IPS-18c (cell line): ENCODE results near the gene RPL29.
A peak's percentile ranks its signal among the peaks of the same experiment; 100 is the strongest.

ENCODE experiments used
- H3K4me3 ChIP-seq: 2 replicates; pipeline ENCODE4 v1.7.0; 2013; ENCODE audit warnings: low read depth, mild to moderate bottlenecking, low read length, moderate library complexity; ENCODE audit not compliant: insufficient read depth
- H3K9me3 ChIP-seq: one replicate; pipeline ENCODE4 v1.6.1; 2013; ENCODE audit warnings: mild to moderate bottlenecking, low read length, moderate library complexity; ENCODE audit not compliant: control insufficient read depth, insufficient read depth

Gene RPL29

DNA sequence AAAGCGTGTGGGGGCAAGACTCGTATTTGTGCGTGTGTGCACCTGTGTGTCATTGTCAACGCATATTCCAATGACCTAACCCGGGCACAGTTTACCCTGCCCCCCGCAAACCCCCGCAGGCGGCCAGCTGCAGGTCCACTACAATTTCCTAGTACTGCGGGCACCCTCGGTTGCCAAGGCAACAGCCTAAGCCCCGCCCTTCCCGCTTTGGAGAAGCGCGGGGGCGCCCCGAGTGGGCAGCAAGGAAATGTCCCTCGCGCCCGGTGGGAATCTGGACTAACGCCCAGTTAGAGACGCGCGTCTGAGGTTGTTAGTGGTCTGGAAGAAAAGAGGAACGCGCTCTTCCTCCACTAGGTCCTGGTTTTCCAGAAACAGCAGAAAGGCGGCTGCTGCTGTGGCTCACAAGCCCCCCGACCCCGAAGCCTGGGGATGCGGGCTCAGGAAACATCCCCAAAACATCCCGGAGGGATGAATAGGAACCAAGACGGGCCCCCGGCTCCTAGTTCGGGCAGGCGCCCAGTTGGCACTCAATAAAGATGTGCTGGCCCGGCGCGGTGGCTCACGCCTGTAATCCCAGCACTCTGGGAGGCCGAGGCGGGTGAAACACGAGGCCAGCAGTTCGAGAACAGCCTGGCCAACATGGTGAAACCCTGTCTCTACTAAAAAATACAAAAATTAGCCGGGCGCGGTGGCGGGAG, 19.7 kb downstream of the RPL29 start:
- peak overlapping the region; percentile 67; the same call in 1 of the 2 replicates for H3K4me3 ChIP-seq
- H3K9me3 ChIP-seq: no peaks in the 10 kb centered on the region

DNA sequence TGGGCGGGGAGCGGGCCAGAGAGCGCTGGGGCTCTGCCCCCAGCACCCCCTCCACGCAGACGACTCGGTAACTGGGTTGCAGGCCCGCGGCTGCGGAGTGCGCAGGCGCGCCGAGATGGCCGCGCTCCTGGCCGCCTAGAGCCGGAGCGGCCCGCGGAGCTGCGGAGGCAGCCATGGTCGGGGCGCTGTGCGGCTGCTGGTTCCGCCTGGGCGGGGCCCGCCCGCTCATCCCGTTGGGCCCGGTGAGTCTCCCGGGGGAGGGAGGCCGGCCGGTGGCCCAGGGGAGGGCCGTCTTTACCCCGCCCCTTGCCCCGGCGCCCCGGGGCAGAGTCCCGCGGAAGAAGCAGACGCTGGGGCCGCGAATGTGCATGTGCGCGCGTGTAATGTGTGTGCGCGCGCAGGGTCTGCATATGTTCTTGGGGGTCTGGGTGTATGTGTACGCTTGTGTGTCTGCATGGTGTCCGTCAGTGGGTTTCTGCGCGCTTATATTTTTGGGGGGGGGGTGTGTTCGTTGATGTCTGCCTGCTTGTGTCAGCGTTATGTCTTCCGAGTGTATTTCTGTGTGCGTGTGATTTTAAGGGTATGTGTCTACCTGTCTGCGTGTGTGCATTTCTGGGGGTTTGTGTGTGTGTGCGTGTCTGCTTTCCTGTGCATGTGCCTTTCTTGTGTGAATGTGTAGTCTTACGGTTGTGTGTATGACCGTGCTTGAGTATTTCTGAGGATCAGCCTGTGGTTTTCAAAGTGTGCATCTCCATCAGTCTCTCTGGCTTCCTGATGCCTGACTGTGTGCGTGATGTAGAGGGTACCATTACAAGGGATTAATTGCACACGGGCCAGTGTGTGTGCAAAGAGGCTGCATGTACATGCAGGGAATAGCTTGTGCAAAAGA, 20.5 kb downstream of the RPL29 start, which contains the start of gene ABHD14A:
Gene ABHD14A (plus strand): TSS at position 102 of the 889 bp plus-strand sequence. CDS start 72 bp downstream, at position 174.
- H3K4me3 ChIP-seq: peak within 1 kb of the TSS; percentile 67
- H3K9me3 ChIP-seq: no peaks in the 10 kb centered on the region

DNA sequence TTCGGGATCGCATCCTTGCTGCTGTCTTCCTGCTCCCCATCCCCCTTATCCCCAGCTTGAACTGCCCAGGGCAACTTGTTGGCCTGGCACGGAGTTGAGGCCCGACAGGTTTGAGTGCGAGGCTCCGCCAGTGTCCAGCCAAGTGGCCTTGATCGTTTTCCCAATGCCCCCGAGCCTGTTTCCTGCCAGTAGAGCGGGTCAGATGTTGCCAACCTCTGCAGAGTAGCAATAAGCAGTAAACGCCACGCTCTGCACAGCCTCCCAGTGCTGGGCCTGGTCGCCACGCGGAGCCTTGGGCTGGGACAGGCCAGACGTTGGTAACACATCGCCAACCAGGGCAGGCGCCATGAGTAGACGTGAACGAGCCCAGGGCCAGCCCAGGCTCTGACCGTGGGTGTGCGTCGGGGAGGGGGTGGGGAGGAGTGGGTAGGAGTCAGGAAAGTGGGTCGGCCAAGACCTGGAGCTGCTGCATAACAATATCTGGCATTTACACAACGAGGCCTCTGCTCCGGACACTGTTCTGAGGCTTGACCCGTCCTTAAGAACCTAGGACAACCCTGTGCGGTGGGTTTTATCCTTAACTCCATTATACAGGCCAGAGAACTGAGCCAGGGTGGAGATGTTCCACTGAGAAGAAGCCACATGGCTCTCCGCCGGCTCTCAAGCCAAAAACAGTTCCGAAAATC, 21.3 kb downstream of the RPL29 start:
- Histone ChIP-seq H3K4me3 (peak overlapping the region; percentile 67), H3K9me3 (no peaks in the 10 kb centered on the region)

DNA sequence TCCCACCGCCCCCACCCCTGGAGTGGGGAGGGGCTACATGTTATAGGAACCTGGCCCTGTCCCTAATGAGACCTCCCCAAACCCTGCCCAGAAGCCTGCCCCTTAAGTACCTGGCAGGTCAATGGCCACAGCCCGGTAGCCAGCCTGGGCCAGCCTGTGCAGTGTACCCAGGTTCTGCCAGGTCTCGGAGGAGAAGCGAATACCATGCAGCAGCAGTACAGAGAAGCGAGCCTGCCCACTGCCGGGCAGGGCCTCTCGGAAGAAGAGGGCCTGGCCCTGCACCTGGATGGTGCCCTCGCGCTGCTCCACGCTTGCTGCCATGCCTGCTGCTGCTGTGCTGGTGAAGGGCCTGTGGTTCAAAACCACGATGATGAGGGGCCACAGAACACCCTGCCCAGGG, 24.3 kb downstream of the RPL29 start:
- Histone ChIP-seq H3K4me3 (no peak overlapping the region), H3K9me3 (no peaks in the 10 kb centered on the region)

DNA sequence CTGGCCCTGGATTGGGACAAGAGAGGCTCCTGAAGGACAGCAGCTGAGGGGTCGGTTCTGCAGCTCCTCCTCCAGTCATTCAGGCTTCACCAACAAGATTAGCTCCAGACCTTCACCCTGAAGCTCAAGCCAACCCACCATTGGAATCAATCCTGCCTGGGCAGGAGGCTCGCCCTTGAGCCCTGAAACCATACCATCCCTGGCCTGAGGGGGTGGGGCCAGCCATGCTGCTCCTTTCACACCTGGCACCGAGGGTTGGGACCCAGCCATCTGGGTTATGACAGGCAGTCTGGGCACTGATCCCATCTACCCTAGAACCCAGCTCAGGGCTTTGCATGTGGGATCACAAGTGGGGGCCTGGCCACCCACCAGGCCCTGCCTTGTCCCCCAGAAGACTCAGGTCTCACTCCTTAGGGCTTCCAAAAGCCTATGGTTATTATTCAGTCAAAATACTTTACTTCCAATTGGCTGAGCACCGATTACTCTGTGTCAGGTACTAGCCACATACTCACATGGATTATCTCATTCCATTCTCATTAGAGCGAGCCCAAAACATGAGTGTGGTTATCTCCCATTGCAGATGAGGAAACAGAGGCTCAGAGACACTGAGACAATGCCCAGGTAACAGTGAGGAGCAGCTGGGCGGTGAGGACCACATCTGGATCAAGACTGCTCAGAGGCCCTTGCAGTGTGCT, 24.9 kb downstream of the RPL29 start:
- Histone ChIP-seq H3K9me3 (no peaks in the 10 kb centered on the region), H3K4me3 (no peak overlapping the region)

DNA sequence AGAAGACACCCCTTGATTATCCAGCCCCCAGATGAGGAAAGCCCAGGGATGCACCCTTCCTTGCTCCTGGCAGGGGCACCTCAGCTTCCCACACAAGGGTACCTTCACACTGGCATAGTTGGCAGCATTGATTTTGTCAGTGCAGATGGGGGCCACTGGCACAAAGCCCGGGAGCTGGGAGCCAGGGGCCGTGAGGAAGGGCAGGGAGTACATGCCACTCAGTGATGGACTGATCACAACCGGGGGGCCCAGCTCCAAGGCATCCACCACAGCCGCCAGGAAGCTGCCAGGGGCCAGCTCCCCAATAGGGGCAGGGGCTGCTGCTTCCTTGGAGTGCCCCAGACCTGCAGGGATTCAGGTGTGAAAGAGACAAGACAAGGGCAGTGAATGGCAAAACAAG, 25.9 kb downstream of the RPL29 start:
- Histone ChIP-seq H3K4me3 (no peak overlapping the region), H3K9me3 (no peaks in the 10 kb centered on the region)

DNA sequence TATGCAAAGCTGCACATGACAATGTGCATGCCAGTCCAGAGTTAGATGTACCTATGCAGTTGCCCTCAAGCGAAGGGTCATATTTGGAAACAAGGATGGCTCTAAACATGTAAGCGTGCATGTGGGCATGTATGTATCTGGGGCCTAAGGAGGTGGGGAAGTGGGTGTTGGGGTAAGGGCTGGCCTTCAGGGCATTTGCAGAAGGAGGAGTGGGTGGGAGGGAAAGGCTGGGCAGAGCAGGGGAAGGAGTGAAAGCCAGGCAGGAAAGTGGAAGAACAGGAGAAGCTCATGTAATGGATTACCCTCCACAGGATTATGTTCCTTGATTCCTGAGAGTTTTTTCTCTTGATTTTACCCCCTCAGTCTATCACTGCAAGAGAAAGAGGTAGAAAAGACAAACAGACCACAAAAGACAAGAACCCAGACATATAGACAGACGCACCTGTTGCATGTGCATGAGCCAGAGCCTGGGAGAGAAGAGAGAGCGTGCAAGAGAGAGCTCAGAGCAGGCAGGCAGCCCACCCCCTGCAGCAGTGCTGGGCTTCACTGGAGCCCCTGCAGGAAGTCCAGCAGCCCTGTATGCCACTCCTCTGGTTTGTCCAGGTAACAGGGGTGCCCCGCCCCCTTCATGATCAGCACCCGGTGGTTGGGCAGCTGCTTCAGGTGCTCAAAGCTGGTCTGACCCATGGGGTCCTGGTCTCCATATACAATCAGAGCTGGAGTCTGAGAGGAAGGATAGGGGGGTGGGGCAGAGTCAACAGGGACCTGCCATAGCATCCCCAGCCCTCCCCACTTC, 26.6 kb downstream of the RPL29 start:
- H3K9me3 ChIP-seq: no peaks in the 10 kb centered on the region
- 0 out of 2 replicates have a peak overlapping the region, but pooled peaks have one; percentile 76 for H3K4me3 ChIP-seq

DNA sequence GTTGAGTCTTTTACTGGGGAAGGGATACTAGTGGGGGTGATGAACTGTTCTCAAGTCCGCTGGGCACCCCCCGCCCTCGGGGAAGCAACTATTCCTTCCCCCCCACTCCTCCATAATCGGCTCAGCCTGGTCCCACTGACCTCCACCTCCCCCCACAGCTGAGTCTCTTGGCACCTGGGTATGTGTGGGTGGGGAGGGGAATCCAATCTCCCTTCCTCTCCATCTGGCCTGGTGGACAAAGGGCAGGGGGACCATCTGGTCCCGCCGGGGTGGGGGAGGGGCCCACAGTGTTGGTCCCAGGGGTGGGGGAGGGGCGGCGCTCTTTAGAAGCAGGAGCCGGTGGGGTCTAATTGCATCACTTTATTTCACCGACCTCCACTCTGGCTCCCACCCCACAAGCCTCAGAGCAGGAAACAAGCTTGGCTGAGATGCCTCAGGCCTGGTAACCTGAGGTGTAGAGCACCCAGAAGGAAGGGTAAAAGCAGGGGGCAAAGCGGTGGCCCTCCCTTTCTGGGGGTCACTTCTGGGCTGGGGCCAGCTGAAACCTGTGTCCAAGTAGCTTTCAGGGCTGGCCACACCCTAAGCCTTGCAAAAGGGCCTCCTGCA, 27.4 kb downstream of the RPL29 start:
- Histone ChIP-seq H3K9me3 (no peaks in the 10 kb centered on the region), H3K4me3 (peak overlapping the region; percentile 76)

DNA sequence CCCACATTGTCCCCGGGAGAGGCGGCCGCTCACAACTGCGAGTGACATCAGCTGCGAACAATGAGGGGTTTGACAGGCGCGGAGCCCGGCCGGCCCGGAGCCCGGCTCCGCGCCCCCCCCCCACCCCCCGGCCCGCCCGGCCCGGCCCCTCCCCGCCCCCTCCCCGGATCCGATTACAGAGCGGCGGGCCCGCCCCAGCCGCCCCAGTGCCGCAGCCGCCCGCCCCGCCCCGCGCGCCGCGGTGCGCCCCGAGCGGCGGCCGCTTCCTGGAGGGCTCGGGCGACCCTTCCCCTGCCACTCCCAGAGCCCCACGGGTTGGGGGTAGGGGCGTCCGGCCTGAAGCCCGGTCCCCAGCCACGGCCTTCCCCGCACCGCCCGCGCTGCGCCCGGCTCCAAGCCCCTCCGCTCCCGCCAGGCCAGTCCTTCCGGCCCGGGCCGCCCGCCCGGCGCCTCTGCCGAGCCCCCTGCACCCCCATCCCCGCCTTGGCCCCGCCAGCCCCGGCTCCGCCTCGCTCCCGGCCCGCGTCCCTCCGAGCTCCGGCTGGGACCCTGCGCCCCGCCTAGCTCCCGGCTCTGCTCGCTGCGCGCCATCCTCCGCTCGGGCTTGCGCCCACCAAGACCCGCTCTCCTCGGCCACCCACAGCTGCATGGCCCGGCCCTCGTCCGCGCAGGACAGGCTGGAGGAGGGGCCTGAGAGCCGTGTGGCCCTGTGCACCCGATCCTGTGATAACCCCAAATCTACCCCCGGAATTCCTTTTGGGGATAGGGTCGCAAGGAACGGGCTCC, 28.1 kb downstream of the RPL29 start, which contains the start of gene PCBP4:
Gene PCBP4 (minus strand): TSS at position 71 of the 786 bp plus-strand sequence. CDS start 6,214 bp downstream, outside the sequence.
- peak within 1 kb of the TSS; percentile 76 for H3K4me3 ChIP-seq
- no peaks in the 10 kb centered on the region for H3K9me3 ChIP-seq

DNA sequence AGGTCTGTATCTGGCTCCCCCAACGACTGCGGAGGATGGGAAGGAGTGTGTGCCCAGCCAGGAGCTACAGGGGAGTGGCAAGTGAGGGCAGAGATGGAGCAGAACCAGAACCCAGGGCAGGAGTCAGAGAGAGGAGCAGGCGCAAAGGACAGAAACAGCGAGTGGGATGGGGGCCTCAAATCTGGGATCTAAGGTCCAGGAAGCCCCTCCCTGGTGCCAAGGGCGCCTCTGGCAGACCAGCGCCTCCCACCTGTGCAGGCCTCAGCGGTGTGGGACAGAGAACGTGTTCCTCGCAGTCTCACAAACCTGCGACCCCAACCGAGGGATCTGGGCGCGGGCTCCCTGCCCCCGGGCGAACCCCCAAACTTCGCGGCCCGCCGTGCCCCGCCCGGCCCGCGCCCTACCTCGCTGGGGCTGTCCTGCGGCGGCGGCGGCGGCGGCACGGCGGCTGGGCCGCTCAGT, 28.7 kb downstream of the RPL29 start:
- no peaks in the 10 kb centered on the region for H3K9me3 ChIP-seq
- H3K4me3 ChIP-seq: peak overlapping the region; percentile 53; the same call in 1 of the 2 replicates

DNA sequence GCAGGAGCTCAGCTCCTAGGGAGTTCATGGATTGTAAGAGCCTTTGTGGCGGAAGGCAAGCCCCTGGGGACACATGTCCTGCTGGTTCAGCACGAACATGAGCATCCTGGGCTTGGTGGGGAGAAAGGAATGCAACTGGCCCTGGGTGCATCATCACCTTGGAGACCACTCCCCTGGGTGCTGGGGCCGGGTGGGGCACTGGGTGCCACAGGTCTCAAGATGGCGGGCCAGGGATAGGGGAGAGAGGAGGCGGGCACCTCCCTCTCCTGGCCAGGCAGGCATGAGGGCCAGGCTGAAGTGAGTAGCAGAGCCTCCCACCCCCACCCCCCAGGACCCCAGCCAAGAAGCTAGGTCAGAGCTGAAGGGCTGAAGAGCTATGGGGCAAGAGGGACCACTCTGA, 29.2 kb downstream of the RPL29 start:
- peak overlapping the region; percentile 53 for H3K4me3 ChIP-seq
- no peaks in the 10 kb centered on the region for H3K9me3 ChIP-seq

DNA sequence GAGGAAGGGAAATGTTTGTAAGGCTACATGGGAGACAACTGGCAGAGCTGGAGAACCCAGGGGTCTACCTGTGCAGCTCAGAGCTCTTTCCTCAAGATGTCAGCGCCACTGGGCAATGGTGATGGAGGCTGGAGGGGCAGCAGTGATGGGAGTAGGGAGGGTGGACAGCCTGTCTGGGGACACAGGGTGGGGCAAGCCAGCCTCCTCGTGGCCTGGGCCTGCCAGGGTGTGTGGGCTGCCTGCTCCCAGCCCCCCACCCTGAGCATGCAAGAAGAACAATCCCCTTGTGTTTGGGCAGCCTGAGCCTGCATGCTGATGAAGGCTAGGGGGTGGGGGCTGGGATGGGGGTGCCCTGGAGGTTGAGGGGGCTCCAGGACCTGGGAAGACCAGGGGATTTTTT, 29.7 kb downstream of the RPL29 start:
- Histone ChIP-seq H3K4me3 (peak overlapping the region; percentile 53), H3K9me3 (no peaks in the 10 kb centered on the region)

DNA sequence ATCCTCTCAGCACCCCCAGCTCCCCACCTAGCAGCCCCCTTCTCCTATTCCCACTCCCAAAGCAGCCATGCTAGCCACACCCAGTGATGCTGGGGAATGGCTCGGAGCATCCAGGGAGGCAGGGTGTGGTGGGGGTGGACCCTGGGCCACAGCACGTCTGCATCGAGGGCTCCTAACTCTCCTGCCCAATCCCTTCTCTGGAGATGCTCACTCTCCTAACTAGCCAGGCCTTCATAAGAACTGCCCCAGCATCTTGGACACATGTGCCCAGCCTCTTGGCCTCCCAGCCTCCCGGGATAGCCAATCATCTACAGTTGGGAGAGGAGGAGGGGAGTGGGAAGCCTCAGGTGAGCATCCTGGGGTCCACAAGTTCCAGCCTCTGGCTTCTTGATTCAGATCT, 31.2 kb downstream of the RPL29 start:
- no peaks in the 10 kb centered on the region for H3K9me3 ChIP-seq

DNA sequence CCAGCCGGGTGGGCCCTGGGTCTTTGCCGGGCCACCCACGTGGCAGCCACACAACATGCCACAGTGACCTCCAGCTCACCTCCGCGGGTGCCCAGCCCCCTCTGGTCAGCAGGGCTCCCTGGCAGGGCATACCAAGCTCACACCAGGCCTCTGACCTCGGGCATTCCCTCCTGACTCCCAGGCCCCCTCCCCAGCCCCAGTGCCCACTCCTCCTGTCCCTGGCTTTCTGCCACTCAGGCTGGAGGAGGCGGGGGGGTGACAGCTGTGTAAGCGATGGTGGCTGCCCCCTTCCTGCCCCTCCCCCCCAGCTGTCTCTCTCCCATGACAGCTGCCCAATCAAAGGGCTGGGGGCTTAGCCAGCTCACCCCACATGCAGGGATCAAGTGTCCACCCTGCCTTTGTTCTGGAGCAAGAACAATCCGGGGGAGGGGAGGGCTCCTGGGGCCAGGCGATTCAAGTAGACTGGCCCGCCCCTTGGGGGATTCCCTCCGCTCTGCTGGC, 31.7 kb downstream of the RPL29 start:
- H3K9me3 ChIP-seq: no peaks in the 10 kb centered on the region
- no peak overlapping the region for H3K4me3 ChIP-seq

More for the DNA sequence above, 31.2 kb downstream of the RPL29 start:
- H3K4me3 ChIP-seq: no peak overlapping the region
